Stimulated activated CD8-positive, alpha-beta memory T cell treated with anti-CD3 and anti-CD28 coated beads, Interleukin-12 subunit alpha, Interleukin-12 subunit beta, amount 100 ng/mL, for 24 hours (primary cell): ENCODE results near the gene IL17RA.

Source experiments
- DNase-seq: peaks from one replicate; pipeline ENCODE4 v3.0.0-alpha.2; 2020; ENCODE audit errors: extremely low read depth

IL17RA gene

DNA sequence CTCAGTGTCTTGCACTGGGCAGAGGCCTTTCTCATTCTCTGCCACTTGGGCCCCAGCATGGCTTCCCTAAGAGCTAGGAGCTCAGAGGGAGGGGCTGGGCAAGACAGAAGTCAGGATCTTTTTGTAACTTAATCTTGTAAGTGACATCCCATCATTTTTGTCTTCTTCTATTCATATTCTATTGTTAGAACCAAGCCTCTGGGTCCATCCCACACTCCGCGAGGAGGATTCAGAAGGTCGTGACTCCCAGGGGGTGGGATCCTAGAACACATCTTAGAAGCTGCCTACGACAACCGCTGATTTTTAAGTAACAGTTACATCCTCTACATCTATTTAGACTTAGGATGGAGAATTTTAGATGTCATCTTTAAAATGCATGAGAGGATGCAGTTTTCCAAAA is 1.5 kb upstream of the IL17RA start:
- no peak for DNase-seq

DNA sequence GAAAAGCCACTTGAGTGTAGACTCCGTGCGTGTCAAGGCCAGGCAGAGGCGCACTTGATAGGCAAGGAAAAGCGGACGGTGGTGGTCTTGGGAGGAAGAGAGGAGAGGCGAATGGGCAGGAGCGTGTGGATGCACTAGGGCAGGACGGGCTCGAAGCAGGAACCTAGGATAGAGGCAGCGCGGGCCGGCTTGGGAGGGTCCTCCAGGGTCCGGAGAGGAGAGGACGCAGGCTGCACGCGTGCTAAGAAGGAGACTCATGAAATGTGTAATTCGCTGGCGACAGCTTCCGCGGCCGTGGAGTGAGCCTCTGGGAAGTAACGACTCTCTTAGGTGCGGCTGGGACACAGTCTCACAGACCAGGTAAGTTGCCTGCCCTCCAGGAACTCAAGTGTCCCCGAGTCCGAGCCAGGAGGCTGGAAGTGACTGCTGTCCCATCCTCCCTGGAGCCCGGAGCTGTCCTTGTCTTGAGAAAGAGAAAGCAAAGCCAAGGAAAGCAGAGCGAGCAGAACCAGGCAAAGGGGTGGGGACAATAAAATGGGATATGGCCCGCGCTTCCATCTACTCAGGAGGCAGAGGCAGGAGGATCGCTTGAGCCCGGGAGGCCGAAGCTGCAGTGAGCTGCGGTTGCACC is 874 bp upstream of the IL17RA start:
- no peak for DNase-seq

DNA sequence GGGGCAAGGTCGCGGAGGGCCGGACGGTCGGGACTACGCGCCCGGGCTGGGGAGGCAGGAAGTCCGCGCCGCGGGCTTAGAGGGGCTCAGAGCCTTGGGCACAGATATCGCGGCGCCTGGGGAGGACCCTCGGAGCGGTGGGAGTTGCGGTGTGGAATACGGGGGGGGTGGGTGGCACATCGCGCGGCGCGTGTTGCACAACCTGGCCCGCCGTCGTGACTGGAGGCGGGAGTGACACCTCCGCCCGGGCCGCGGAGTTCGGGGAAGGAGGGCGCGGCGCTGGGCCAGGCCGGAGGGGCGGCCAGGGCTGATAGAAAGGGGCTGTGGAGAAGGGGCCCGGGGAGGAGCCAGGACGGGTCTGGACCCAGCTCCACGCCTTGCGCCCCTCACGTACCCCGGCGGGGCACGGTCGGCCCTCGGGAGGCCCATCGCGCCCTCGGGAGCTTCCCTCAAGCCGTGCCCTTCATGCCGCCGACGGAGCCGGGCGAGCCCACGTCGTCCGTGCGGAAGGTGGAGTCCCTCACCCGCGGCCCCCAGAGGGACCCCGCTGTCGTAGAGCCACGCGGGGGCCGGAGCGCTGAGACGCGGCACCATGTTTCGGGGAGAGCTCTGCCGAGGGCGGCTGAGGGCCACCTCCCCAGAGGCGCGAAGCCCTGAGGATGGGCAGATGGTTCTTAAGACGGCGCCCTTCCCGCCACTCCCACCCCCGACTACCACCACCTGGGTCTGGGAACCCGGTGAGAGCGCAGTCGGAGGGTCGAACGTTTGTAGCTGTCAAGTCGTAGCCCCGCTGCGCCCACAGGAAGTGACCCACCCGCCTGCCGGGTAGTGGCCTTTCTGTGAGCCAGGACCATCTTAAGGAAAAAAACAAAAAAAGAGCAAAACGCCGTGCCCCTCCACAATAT is 729 bp downstream of the IL17RA start:
- no peak for DNase-seq

- DNase-seq, result no peak
Observed at GRCh38 chr22:17086296-17086695, 1.5 kb downstream of the IL17RA start.

GRCh38 chr22:17086788-17087497 is 2.1 kb downstream of the IL17RA start:
- DNase-seq, result no peak

GRCh38 chr22:17087498-17088131 is 2.8 kb downstream of the IL17RA start:
- no peak for DNase-seq

- no peak for DNase-seq
Observed at GRCh38 chr22:17090550-17090949, 5.8 kb downstream of the IL17RA start.

DNA sequence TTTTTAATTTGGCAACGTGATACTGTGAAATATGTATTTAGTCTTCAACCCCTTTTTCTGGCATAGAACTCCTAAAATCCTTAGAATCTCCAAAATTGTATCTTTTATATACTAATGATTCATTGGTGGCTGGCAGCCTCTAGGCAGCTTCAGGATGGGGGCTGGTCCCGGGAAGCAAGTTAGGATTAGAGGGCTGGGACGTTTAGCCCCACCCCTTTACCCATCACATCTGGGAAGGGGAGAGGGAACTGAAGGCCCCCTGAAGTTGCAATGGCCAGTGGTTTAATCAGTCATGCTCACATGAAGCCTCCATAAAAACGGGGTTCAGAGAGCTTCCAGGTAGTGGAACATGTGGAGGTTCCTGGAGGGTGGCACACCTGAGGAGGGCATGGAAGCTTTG is 7.1 kb downstream of the IL17RA start:
- no peak for DNase-seq

DNA sequence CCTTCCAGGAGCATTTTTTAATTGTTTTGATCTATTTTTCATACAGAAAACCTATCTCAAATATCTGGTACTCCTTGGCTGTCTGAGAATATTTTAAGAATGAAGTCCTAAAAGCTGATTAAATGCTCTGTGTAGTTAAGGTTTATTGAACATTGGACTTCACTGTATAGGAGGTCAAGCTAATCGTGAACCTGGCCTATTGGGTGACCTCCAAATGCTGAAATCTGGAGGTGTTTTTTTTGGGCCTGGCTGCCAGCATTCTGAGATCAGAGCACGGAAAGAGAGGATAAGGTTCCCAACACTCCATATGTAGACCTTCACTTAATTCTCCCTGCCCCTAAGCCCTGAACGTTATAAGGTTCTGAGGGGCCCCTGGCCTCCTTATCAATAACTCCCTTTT is 8.3 kb downstream of the IL17RA start:
- no peak for DNase-seq

GRCh38 chr22:17095538-17095937 is 10.7 kb downstream of the IL17RA start:
- no peak for DNase-seq

DNA sequence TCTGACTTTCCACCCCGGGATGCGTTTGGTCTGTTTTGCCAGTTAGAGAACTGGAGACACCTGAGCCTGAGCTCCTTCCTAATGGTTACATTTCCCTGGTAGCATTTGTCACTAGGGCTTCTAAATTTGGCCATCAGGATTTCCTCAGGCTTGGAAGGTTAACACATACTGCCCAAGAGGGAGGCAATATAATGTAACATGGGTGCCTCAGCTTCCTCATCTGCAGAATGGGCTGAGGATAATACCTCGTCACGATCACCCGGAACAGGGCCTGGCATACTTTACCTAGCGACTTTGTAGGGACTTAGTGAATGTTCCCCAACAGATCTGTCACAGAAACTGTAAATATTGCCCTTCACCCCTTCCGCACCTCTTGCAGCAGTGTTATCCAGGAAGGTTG is 11.3 kb downstream of the IL17RA start:
- no peak for DNase-seq

GRCh38 chr22:17097062-17097461 is 12.3 kb downstream of the IL17RA start:
- no peak for DNase-seq

DNA sequence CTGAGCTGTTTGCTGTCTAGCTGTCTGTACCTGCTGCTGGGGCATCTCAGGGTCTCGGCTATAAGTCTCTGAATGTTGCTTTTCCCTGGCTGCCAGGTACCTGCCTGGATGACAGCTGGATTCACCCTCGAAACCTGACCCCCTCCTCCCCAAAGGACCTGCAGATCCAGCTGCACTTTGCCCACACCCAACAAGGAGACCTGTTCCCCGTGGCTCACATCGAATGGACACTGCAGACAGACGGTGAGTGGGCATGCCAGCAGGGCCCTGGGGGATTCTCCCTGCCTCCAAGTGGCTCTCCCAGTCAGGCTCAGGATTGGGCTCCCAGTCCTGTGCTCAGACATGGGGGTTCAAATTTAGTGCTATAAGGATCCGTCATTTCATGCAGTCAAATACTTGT is 12.9 kb downstream of the IL17RA start:
- DNase-seq, result no peak

DNA sequence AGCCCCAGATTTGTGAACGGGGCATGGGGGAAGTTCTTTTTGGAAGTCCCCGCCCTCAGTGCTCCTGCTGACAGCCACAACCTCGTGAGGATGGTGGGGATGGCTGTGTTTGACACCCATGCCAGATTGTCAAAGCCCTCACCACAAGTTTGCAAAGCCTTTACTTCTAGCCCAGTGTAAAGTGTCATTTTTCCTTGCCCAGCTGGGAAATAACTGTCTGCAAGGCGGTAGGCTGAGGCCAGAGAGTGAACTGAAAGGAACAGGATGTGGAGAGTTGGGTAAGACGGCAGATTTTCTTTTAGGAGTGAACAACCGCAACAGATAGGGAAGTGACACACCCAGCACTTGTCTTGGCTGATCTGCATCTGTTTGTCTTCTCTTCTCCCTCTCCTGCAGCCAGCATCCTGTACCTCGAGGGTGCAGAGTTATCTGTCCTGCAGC is 13.6 kb downstream of the IL17RA start:
- no peak for DNase-seq

GRCh38 chr22:17100621-17101020 is 15.8 kb downstream of the IL17RA start:
- DNase-seq, result no peak

GRCh38 chr22:17101475-17102296 is 16.9 kb downstream of the IL17RA start:
- DNase-seq, result no peak

- no peak for DNase-seq
Observed at GRCh38 chr22:17102297-17102667, 17.5 kb downstream of the IL17RA start.

DNA sequence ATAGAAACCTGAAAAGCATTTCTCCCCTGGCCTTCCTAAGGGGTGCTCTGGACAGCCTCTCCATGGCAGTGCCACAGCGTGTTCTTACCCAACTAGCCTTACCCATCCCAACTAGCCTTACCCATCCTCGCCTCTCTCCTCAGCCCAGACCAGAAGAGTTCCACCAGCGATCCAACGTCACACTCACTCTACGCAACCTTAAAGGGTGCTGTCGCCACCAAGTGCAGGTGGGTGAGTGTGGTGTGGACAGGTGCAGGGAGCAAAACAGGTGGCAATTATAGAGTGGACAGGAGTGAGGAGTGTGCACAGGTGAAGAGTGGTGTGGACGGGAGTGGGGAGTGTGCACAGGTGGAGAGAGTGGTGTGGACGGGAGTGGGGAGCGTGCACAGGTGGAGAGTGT is 18.6 kb downstream of the IL17RA start:
- no peak for DNase-seq

GRCh38 chr22:17104336-17104935 is 19.6 kb downstream of the IL17RA start:
- DNase-seq, result no peak

DNA sequence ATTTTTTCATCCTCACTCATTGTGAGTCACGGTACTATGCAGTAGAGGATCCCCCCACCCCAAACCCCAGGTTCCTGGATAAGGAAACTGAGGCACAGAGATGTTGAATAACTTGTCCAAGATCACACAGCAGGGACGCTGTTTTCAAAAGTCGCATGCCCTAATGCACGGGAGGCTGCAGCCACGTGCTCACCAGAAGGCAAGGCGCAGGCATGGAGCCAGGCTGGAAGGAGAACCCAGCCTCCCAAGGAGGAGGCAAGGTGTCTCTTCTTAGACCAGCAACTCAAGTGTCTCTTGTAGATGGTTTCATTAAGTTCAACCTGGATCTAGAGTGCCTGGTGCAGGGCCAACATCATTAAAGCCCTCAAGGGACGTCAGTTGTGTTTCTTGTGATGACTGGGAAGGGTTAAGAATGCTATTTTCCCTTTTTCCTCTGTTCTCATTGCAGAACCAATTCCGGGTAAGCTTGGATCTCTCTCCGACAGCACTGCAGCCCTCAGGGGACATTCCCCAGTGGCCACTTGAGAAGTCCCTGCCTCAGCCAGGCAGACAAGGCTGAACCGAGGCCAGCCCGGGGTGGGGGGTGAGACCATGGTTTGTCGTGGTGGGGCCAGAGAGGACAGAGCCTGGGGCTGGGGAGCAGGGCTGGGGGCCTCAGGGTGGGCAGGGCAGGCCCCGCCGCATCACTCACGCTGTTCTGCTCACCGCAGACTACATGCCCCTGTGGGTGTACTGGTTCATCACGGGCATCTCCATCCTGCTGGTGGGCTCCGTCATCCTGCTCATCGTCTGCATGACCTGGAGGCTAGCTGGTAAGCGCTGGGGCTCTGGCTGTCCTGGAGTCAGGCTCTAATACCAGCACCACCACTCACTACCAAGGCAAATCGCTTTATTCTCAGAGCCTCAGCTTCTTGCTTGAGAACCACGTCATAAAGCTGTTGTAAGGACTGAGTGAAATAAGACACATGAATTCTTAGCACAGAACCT is 20.6 kb downstream of the IL17RA start:
- DNase-seq, result no peak
